ENCODE results near the gene TMEM272. TPM values are rescaled to one million over a fixed set of nuclear protein-coding genes. Genes with fewer than 3 reads are reported as not detected.

TMEM272 gene
- total RNA-seq, 1 donor from 2014 or later = 0.59 TPM

DNA sequence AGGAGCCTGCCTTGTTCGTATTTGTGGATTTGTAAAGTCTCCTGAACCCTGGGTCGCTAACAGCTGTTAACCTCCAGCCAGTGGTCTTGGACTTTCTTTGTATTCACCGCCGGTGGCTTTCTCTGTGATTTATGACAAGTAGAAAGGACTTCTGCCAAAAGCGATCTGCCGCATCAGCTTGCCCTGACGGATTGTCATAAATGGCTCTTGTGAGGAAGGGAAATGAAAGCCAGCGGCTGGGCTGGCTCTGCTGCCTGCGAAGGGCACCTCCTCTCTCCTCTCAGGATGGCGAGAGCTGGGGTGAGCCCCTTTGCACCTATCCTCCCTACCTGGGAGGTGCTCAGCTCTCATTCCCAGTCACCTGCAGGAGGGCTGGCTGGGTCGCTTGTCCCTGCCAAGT, 66.6 kb downstream of the TMEM272 start:
- H3K4me3 Mint-ChIP-seq (ENCODE audit: unreplicated experiment) = no peak overlapping the region
- H3K36me3 Mint-ChIP-seq (ENCODE audit: unreplicated experiment) = no peaks in the 10 kb centered on the region
- peaks cover 7% of the 10 kb centered on the region for H3K27me3 Mint-ChIP-seq (ENCODE audit: unreplicated experiment)
- no peak overlapping the region for H3K27ac Mint-ChIP-seq (ENCODE audit: unreplicated experiment)
- H3K9me3 Mint-ChIP-seq (ENCODE audit: unreplicated experiment) = peaks cover 3% of the 10 kb centered on the region
- no peak for DNase-seq
- TF ChIP-seq, protein P1, sequence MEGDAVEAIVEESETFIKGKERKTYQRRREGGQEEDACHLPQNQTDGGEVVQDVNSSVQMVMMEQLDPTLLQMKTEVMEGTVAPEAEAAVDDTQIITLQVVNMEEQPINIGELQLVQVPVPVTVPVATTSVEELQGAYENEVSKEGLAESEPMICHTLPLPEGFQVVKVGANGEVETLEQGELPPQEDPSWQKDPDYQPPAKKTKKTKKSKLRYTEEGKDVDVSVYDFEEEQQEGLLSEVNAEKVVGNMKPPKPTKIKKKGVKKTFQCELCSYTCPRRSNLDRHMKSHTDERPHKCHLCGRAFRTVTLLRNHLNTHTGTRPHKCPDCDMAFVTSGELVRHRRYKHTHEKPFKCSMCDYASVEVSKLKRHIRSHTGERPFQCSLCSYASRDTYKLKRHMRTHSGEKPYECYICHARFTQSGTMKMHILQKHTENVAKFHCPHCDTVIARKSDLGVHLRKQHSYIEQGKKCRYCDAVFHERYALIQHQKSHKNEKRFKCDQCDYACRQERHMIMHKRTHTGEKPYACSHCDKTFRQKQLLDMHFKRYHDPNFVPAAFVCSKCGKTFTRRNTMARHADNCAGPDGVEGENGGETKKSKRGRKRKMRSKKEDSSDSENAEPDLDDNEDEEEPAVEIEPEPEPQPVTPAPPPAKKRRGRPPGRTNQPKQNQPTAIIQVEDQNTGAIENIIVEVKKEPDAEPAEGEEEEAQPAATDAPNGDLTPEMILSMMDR (IDR thresholded peaks at IDR 0.05; ENCODE audit: partially characterized antibody, unreplicated experiment) = no peak
- peaks cover 23% of the 10 kb centered on the region for H3K4me1 Mint-ChIP-seq (ENCODE audit: low read depth, unreplicated experiment)

DNA sequence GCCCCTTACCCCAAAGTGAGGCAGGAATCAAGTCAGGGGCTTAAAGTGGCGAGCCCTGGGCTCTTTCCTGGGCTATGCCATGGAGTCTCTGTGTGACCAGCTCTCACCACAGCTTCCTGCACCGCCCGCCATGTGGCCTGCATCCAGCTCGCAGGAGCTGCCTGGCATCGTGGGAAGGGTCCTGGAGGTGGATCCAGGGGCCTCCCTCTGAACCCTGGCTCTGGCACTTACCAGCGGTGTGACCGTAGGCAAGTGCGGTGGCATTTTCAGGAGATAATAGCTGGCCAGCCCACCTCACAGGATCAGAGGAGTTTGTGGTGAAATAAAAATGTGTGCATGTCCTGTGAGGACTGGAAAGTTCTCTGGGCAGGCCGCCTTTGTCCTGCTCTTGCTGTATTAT, 67.1 kb downstream of the TMEM272 start:
- Mint-ChIP-seq H3K4me3 (ENCODE audit: unreplicated experiment) (no peak overlapping the region), H3K27ac (ENCODE audit: unreplicated experiment) (no peak overlapping the region), H3K36me3 (ENCODE audit: unreplicated experiment) (no peaks in the 10 kb centered on the region), H3K9me3 (ENCODE audit: unreplicated experiment) (peaks cover 3% of the 10 kb centered on the region), H3K4me1 (ENCODE audit: low read depth, unreplicated experiment) (peaks cover 19% of the 10 kb centered on the region), H3K27me3 (ENCODE audit: unreplicated experiment) (peaks cover 7% of the 10 kb centered on the region)
- TF ChIP-seq, protein P1 (IDR thresholded peaks at IDR 0.05; ENCODE audit: partially characterized antibody, unreplicated experiment) = no peak
- DNase-seq = no peak

DNA sequence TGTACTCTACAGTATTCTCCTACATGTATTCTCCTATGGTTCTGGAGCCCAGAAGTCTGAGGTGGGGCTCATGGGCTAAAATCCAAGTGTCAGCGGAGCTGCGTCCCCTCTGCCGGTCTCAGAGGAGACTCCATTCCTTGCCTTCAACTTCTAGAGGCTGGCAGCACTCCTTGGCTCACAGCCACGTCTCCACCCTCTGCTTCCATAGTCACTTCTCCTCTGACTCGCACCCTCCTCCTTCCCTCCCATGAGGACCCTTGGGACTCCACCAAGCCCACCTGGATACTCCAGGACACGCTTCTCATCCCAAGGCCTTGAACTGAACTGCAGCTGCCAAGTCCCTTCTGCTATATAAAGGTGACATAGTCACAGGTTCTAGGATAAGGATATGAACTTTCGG, 68.8 kb downstream of the TMEM272 start:
- Mint-ChIP-seq H3K4me3 (ENCODE audit: unreplicated experiment) (no peak overlapping the region), H3K27me3 (ENCODE audit: unreplicated experiment) (no peaks in the 10 kb centered on the region), H3K27ac (ENCODE audit: unreplicated experiment) (no peak overlapping the region), H3K4me1 (ENCODE audit: low read depth, unreplicated experiment) (peaks cover 11% of the 10 kb centered on the region), H3K36me3 (ENCODE audit: unreplicated experiment) (no peaks in the 10 kb centered on the region), H3K9me3 (ENCODE audit: unreplicated experiment) (peaks cover 6% of the 10 kb centered on the region)
- TF ChIP-seq, protein P1 (IDR thresholded peaks at IDR 0.05; ENCODE audit: partially characterized antibody, unreplicated experiment) = no peak
- DNase-seq = no peak

DNA sequence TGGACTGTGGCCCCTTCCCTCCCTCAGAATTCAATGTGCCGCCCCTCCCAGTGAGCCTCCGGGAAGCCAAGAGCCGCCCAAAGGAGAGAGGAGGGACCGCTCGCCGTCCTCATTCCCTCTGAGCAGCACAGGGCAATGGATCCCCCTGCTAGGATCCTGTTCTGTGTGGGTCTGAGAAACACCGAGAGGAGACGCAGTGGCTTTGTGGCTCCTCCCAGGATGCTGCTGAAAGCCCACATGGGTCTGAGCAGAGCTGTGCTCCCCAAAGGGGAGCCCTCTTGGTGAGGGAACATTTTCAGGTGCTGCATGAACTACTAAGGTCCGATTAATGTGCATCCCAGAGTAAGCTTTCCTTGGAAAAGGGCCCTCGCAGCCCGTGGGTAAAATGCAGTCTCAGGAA, 71.5 kb downstream of the TMEM272 start:
- Mint-ChIP-seq H3K27ac (ENCODE audit: unreplicated experiment) (no peak overlapping the region), H3K9me3 (ENCODE audit: unreplicated experiment) (peaks cover 4% of the 10 kb centered on the region), H3K36me3 (ENCODE audit: unreplicated experiment) (no peaks in the 10 kb centered on the region), H3K4me1 (ENCODE audit: low read depth, unreplicated experiment) (peaks cover 9% of the 10 kb centered on the region), H3K4me3 (ENCODE audit: unreplicated experiment) (no peak overlapping the region), H3K27me3 (ENCODE audit: unreplicated experiment) (peaks cover 3% of the 10 kb centered on the region)
- no peak for DNase-seq
- TF ChIP-seq, protein P1 (IDR thresholded peaks at IDR 0.05; ENCODE audit: partially characterized antibody, unreplicated experiment) = no peak

DNA sequence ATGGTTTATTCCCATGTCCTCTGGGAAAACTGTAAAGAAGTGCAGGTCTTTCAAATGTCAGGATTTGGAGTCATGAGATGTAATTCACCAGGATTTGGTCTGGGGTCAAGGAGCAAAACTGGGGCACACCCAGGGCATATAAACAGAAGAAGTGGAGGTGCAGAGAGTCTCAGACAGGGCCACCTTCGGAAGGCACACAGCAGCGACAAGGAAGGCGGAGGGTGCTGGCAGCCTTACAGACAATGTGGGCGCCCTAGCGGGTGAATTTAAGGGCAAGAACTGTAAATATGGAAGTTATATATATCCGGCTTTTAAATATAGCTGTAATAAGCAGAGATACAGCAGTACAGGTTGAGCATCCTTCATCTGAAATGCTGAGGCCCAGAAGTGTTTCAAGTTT, 72.2 kb downstream of the TMEM272 start:
- peaks cover 15% of the 10 kb centered on the region for H3K4me1 Mint-ChIP-seq (ENCODE audit: low read depth, unreplicated experiment)
- H3K27me3 Mint-ChIP-seq (ENCODE audit: unreplicated experiment) = peaks cover 8% of the 10 kb centered on the region
- H3K4me3 Mint-ChIP-seq (ENCODE audit: unreplicated experiment) = no peak overlapping the region
- TF ChIP-seq, protein P1 (IDR thresholded peaks at IDR 0.05; ENCODE audit: partially characterized antibody, unreplicated experiment) = no peak
- no peak overlapping the region for H3K27ac Mint-ChIP-seq (ENCODE audit: unreplicated experiment)
- H3K9me3 Mint-ChIP-seq (ENCODE audit: unreplicated experiment) = peaks cover 9% of the 10 kb centered on the region
- DNase-seq = no peak
- no peaks in the 10 kb centered on the region for H3K36me3 Mint-ChIP-seq (ENCODE audit: unreplicated experiment)

Data from glutamatergic neuron (in vitro differentiated cells).